ENCODE results near the gene SLC35G6. TPM values are rescaled to one million over a fixed set of nuclear protein-coding genes. Genes with fewer than 3 reads are reported as not detected.

The SLC35G6 gene
- total and polyA plus RNA-seq, 2 experiments from 2014 or later = 0.16 TPM; not detected in 1

DNA sequence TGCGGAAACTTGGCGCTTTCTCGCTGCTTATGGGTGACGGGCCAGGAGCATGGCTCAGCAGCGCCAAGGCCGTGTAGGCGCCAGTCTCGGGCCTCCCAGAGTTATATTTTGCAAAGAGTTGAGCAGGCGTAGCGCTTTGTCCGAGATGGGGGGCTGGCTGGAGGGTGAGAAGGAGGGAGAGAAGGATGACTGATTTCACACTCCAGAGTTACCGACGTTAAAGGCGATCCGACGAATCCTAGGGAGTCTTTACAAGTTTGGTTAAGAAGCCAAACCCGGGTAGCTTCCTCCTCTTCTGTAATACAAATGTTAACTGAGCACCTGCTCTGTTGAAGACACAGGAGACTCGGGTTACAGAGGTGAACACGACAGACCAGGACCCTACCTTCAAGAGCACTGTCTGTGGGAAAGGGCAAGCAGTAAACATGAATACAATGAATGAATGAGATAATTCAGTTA is 3.7 kb downstream of the SLC35G6 start:
- TF ChIP-seq CREB1 (CRISPR knock-in tag; IDR thresholded peaks at IDR 0.05; ENCODE audit: low read depth) (no peak), NANOG (IDR thresholded peaks at IDR 0.05; ENCODE audit: borderline replicate concordance) (no peak)
- DNase-seq (ENCODE audit: low spot score) (peak; percentile 65), ATAC-seq (peak; percentile 7)
- Histone ChIP-seq H3K27me3 (ENCODE audit: insufficient read depth) (no peaks in the 10 kb centered on the region), H3K9me2 (ENCODE audit: insufficient read depth) (no peaks in the 10 kb centered on the region), H2AFZ (no peak overlapping the region), H3K27ac (ENCODE audit: low read depth) (peak overlapping the region; percentile 89), H4K20me1 (replicated peaks; ENCODE audit: insufficient read depth) (peaks cover 30% of the 10 kb centered on the region), H3F3A (replicated peaks; ENCODE audit: low read depth) (peaks cover 20% of the 10 kb centered on the region; the same call in 1 of the 2 replicates), H3K4me1 (ENCODE audit: insufficient read depth) (peaks cover 24% of the 10 kb centered on the region), H3K4me2 (peak overlapping the region; percentile 78), H3K4me3 (peak overlapping the region; percentile 86), H3K36me3 (ENCODE audit: insufficient read depth) (no peaks in the 10 kb centered on the region), H3K79me2 (replicated peaks; ENCODE audit: insufficient read depth) (peaks cover 63% of the 10 kb centered on the region)
- Mint-ChIP-seq H3K27me3 (ENCODE audit: insufficient read depth, low read depth, poor library complexity) (peaks cover 31% of the 10 kb centered on the region), H3K36me3 (ENCODE audit: low read depth) (peaks cover 28% of the 10 kb centered on the region), H3K4me3 (peak overlapping the region; percentile 93), H3K27ac (peak overlapping the region; percentile 99), H3K4me1 (peaks cover 52% of the 10 kb centered on the region), H3K9me3 (no peaks in the 10 kb centered on the region; the same call in 1 of the 3 replicates)

DNA sequence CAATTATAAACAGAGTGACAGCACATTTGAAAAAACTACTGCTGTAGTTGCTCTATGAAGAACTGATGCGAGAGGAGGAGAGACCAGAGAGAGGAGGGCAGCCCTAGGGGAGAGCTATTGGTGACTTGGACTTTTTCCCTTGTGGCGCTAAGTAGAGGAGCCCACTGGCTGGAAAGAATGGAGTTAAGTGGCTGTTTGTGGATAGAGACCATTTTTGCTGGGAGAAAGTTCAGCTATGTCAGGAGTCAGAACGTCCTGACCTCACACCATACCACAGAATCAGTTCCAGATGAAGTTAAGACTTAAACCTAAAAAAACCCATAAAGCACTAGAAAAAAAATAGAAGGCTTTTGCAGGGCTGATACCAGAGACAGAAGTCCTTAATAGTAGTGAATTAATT is 4.9 kb downstream of the SLC35G6 start:
- H3K79me2 ChIP-seq (replicated peaks; ENCODE audit: insufficient read depth) = peaks cover 65% of the 10 kb centered on the region
- no peaks in the 10 kb centered on the region for H3K27me3 ChIP-seq (ENCODE audit: insufficient read depth)
- no peaks in the 10 kb centered on the region for H3K36me3 ChIP-seq (ENCODE audit: insufficient read depth)
- Mint-ChIP-seq H3K36me3 (ENCODE audit: low read depth) (peaks cover 33% of the 10 kb centered on the region), H3K27me3 (ENCODE audit: insufficient read depth, low read depth, poor library complexity) (peaks cover 27% of the 10 kb centered on the region), H3K4me3 (peak overlapping the region; percentile 93), H3K4me1 (peaks cover 44% of the 10 kb centered on the region), H3K9me3 (no peaks in the 10 kb centered on the region; the same call in 2 of the 3 replicates), H3K27ac (no peak overlapping the region)
- DNase-seq (ENCODE audit: low spot score) (no peak), ATAC-seq (no peak)
- H3K9me2 ChIP-seq (ENCODE audit: insufficient read depth) = no peaks in the 10 kb centered on the region
- H3K4me2 ChIP-seq = peak overlapping the region; percentile 78
- H2AFZ ChIP-seq = no peak overlapping the region
- H3K4me3 ChIP-seq = peak overlapping the region; percentile 86
- H3K4me1 ChIP-seq (ENCODE audit: insufficient read depth) = peaks cover 18% of the 10 kb centered on the region
- H4K20me1 ChIP-seq (replicated peaks; ENCODE audit: insufficient read depth) = peaks cover 41% of the 10 kb centered on the region
- peaks cover 20% of the 10 kb centered on the region; the same call in 1 of the 2 replicates for H3F3A ChIP-seq (replicated peaks; ENCODE audit: low read depth)
- no peak overlapping the region; the same call in 1 of the 2 replicates for H3K27ac ChIP-seq (ENCODE audit: low read depth)
- TF ChIP-seq STAT1 (IDR thresholded peaks at IDR 0.05; ENCODE audit: unreplicated experiment) = no peak
- TF ChIP-seq ETS1 (IDR thresholded peaks at IDR 0.05) = no peak
- no peak for TF ChIP-seq ZNF114 (CRISPR knock-in tag; IDR thresholded peaks at IDR 0.05)
- no peak for TF ChIP-seq JUNB (IDR thresholded peaks at IDR 0.05; ENCODE audit: unreplicated experiment)
- TF ChIP-seq, protein P1, sequence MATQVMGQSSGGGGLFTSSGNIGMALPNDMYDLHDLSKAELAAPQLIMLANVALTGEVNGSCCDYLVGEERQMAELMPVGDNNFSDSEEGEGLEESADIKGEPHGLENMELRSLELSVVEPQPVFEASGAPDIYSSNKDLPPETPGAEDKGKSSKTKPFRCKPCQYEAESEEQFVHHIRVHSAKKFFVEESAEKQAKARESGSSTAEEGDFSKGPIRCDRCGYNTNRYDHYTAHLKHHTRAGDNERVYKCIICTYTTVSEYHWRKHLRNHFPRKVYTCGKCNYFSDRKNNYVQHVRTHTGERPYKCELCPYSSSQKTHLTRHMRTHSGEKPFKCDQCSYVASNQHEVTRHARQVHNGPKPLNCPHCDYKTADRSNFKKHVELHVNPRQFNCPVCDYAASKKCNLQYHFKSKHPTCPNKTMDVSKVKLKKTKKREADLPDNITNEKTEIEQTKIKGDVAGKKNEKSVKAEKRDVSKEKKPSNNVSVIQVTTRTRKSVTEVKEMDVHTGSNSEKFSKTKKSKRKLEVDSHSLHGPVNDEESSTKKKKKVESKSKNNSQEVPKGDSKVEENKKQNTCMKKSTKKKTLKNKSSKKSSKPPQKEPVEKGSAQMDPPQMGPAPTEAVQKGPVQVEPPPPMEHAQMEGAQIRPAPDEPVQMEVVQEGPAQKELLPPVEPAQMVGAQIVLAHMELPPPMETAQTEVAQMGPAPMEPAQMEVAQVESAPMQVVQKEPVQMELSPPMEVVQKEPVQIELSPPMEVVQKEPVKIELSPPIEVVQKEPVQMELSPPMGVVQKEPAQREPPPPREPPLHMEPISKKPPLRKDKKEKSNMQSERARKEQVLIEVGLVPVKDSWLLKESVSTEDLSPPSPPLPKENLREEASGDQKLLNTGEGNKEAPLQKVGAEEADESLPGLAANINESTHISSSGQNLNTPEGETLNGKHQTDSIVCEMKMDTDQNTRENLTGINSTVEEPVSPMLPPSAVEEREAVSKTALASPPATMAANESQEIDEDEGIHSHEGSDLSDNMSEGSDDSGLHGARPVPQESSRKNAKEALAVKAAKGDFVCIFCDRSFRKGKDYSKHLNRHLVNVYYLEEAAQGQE (IDR thresholded peaks at IDR 0.05; ENCODE audit: unreplicated experiment) = no peak
- TF ChIP-seq EZH2 (IDR thresholded peaks at IDR 0.05; ENCODE audit: low read depth, unreplicated experiment) = no peak
- TF ChIP-seq CREB1 (CRISPR knock-in tag; IDR thresholded peaks at IDR 0.05; ENCODE audit: low read depth) = no peak
- no peak for TF ChIP-seq NANOG (IDR thresholded peaks at IDR 0.05; ENCODE audit: borderline replicate concordance)
- no peak for TF ChIP-seq ZNF462 (CRISPR knock-in tag; IDR thresholded peaks at IDR 0.05)
- TF ChIP-seq ZNF331 (CRISPR knock-in tag; IDR thresholded peaks at IDR 0.05; ENCODE audit: low read depth) = no peak
- no peak for TF ChIP-seq EZH2phosphoT487 (IDR thresholded peaks at IDR 0.05; ENCODE audit: unreplicated experiment)

Measured in GM23338 (cell line).